ENCODE data around the gene VPS13D. TPM values are rescaled to one million over a fixed set of nuclear protein-coding genes. Genes with fewer than 3 reads are reported as not detected.

The VPS13D gene
- total RNA-seq, 1 experiment from 2014 or later: 20.2 TPM

GRCh38 chr1:12499539-12500240 is 269.9 kb downstream of the VPS13D start:
- no peak overlapping the region for H2BK15ac ChIP-seq (ENCODE audit: low read depth, low read length)
- H3K56ac ChIP-seq (ENCODE audit: insufficient read length, low read depth, low read length): no peak overlapping the region
- no peaks in the 10 kb centered on the region for H3K79me2 ChIP-seq (ENCODE audit: insufficient read depth, low read length)
- no peak overlapping the region for H2BK5ac ChIP-seq (ENCODE audit: insufficient read length, low read length)
- H2BK120ac ChIP-seq (ENCODE audit: low read depth, low read length, poor library complexity, severe bottlenecking): no peak overlapping the region
- H2BK12ac ChIP-seq (ENCODE audit: insufficient read length, low read depth, low read length): no peak overlapping the region
- H3T11ph ChIP-seq (ENCODE audit: low read length): no peak overlapping the region
- H3K23me2 ChIP-seq (ENCODE audit: insufficient read length, low read depth, low read length, poor library complexity, severe bottlenecking): no peaks in the 10 kb centered on the region
- no peak overlapping the region for H2AFZ ChIP-seq (ENCODE audit: low read length)
- H3K36me3 Mint-ChIP-seq (ENCODE audit: insufficient read depth in 1 of 3, low read depth in 3 of 3): no peaks in the 10 kb centered on the region; a peak in 3 of 7 replicates
- no peak overlapping the region for H3K4me3 Mint-ChIP-seq
- no peak overlapping the region for H4K8ac ChIP-seq (replicated peaks; ENCODE audit: insufficient read length, low read depth, low read length)
- no peak for DNase-seq
- no peaks in the 10 kb centered on the region for H3K27me3 ChIP-seq (ENCODE audit: insufficient read depth, low read length)
- no CpG with 5 or more reads among the region's 13 CpGs for WGBS (ENCODE audit: extremely low coverage, insufficient read length, low lambda C conversion rate)
- no peaks in the 10 kb centered on the region for H3K79me1 ChIP-seq (ENCODE audit: insufficient read depth, low read depth, low read length, poor library complexity, severe bottlenecking)
- H4K20me1 ChIP-seq (ENCODE audit: control insufficient read depth, insufficient read depth, insufficient read length): no peaks in the 10 kb centered on the region
- H3K23ac ChIP-seq (ENCODE audit: insufficient read length, low read depth, low read length): no peak overlapping the region
- no peak overlapping the region for H3K14ac ChIP-seq (ENCODE audit: insufficient read depth, low read length)
- no peaks in the 10 kb centered on the region for H3K27me3 Mint-ChIP-seq (ENCODE audit: low read depth)
- H3K27ac Mint-ChIP-seq: no peak overlapping the region
- H3K4me2 ChIP-seq (ENCODE audit: insufficient read depth, insufficient read length, low read length): no peak overlapping the region
- H2BK20ac ChIP-seq (ENCODE audit: low read depth, low read length, poor library complexity, severe bottlenecking): no peak overlapping the region
- H3K27ac ChIP-seq (ENCODE audit: insufficient read length, low read depth, low read length): no peak overlapping the region
- no peak overlapping the region for H2AK5ac ChIP-seq (ENCODE audit: insufficient read length, low read length)
- H3K4me1 ChIP-seq (ENCODE audit: insufficient read depth, low read length): no peaks in the 10 kb centered on the region; the same call in 1 of the 2 replicates
- no peak for TF ChIP-seq CTCF (conservative IDR thresholded peaks at IDR 0.05)
- H3K9ac ChIP-seq (ENCODE audit: extremely low read depth, insufficient read length, low read length): no peak overlapping the region
- H3K4me1 Mint-ChIP-seq: peaks cover 7% of the 10 kb centered on the region in 2 experiments
- H3K9me3 Mint-ChIP-seq: no peaks in the 10 kb centered on the region
- H4K5ac ChIP-seq (ENCODE audit: insufficient read length, low read depth, low read length): no peak overlapping the region
- H3K9me3 ChIP-seq (ENCODE audit: control insufficient read depth, low read depth, low read length): no peaks in the 10 kb centered on the region
- H3K18ac ChIP-seq (ENCODE audit: insufficient read length, low read depth, low read length): no peak overlapping the region
- H3K4ac ChIP-seq (ENCODE audit: low read depth, low read length): no peak overlapping the region
- no peak overlapping the region for H4K91ac ChIP-seq (ENCODE audit: insufficient read length, low read depth, low read length)

Measured in H9 (cell line).